HG03064 (cell line): Measurements from ENCODE around the gene SPRYD3.
"Not testable (repeated sequence)": the region's sequence is repeated elsewhere in the genome, so short reads cannot be mapped to it uniquely, and the experiment has no call there.

Experiments used
- ATAC-seq: cut with Tn5 transposase; IDR thresholded peaks from one replicate; pipeline ENCODE4 v1.9.1; 2021; ENCODE audit warnings: low read depth; ENCODE audit not compliant: unreplicated experiment

The SPRYD3 gene

GRCh38 chr12:53102883-53103807, 24.0 kb upstream of the SPRYD3 start, which contains the start of gene SOAT2:
Gene SOAT2 (plus strand): TSS chr12:53103486. CDS start chr12:53103578, 92 bp downstream.
- ATAC-seq = peak; percentile 60

GRCh38 chr12:53101931-53102781, 23.0 kb upstream of the SPRYD3 start:
- ATAC-seq = no peak

GRCh38 chr12:53101266-53101665, 22.1 kb upstream of the SPRYD3 start:
- ATAC-seq = no peak

- ATAC-seq = no peak
These were observed 21.4 kb upstream of the SPRYD3 start for GRCh38 chr12:53100466-53101151.

GRCh38 chr12:53099071-53099882, 20.1 kb upstream of the SPRYD3 start:
- ATAC-seq = no peak

- ATAC-seq = no peak
These were observed 19.3 kb upstream of the SPRYD3 start for GRCh38 chr12:53098354-53098981.

GRCh38 chr12:53097564-53098353, 18.6 kb upstream of the SPRYD3 start, which contains the start of gene IGFBP6:
Gene IGFBP6 (plus strand): TSS chr12:53097667. CDS start chr12:53097718, 51 bp downstream.
- no peak for ATAC-seq

- ATAC-seq = no peak
These were observed 18.0 kb upstream of the SPRYD3 start for GRCh38 chr12:53097207-53097563.

- ATAC-seq = no peak
These were observed 17.6 kb upstream of the SPRYD3 start for GRCh38 chr12:53096759-53097158.

GRCh38 chr12:53096089-53096741, 17.0 kb upstream of the SPRYD3 start:
- ATAC-seq = no peak

GRCh38 chr12:53095596-53095895, 16.4 kb upstream of the SPRYD3 start:
- ATAC-seq = not testable (repeated sequence)

GRCh38 chr12:53094796-53095595, 15.8 kb upstream of the SPRYD3 start:
- not testable (repeated sequence) for ATAC-seq

GRCh38 chr12:53094394-53094787, 15.2 kb upstream of the SPRYD3 start:
- ATAC-seq = no peak

GRCh38 chr12:53093777-53094393, 14.7 kb upstream of the SPRYD3 start:
- ATAC-seq = no peak

GRCh38 chr12:53091756-53092155, 12.6 kb upstream of the SPRYD3 start:
- no peak for ATAC-seq

- no peak for ATAC-seq
These were observed 11.4 kb upstream of the SPRYD3 start for GRCh38 chr12:53090554-53090953.

- no peak for ATAC-seq
These were observed 10.9 kb upstream of the SPRYD3 start for GRCh38 chr12:53090105-53090504.
